Activated CD4-positive, alpha-beta T cell treated with anti-CD3 and anti-CD28 coated beads, Interleukin-10, Interleukin-2, amounts not matched to agents 100 ng/mL and 50 ng/mL, durations not matched to agents 16 hours and 8 hours (primary cell): ENCODE measurements around the gene CREB3.

ENCODE experiments used
- DNase-seq: peaks from one replicate; pipeline ENCODE4 v3.0.0-alpha.2; 2020

Gene CREB3

GRCh38 chr9:35728041-35728971, 4.2 kb upstream of the CREB3 start:
- DNase-seq = peak; percentile 82

GRCh38 chr9:35729101-35729500, 3.4 kb upstream of the CREB3 start:
- no peak for DNase-seq

DNA sequence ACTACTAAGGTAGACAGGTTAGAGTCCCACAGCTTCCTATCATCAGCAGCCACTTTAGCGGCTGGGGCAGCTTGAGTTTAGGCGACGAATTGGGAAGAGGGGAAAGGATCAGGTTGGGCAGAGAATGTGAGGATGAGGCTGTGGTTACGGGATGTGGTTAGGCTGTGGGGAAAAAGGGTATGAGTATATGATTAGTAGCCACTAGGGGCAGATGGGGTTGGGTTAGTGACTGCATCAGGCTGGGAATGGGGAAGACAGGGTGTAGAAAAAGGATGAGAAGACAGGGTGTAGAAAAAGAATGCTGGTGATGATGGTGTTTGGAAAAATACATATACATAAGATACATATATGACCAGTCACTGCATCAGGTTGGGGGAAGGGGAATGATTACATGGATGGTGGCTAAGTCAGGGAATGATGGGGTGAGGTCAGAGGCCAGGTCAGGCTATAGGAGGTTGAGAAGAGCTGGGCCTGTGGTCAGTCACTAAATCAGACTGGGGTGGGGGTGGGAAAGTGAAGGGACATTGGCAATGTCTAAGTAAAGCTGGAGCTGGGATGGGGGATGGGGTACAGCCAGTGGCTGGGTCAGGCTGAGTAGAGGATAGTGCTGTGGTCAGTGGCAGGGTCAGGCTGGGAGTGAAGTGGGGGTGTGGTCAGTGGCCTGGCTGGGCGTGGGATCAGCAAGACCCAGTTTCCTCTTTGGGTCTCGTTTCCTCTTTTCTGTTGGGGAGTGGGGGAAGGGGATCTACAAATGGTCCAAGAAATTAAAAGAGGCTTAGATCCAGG, 2.6 kb upstream of the CREB3 start:
- peak; percentile 65 for DNase-seq

GRCh38 chr9:35730486-35730854, 2.0 kb upstream of the CREB3 start:
- DNase-seq = no peak

DNA sequence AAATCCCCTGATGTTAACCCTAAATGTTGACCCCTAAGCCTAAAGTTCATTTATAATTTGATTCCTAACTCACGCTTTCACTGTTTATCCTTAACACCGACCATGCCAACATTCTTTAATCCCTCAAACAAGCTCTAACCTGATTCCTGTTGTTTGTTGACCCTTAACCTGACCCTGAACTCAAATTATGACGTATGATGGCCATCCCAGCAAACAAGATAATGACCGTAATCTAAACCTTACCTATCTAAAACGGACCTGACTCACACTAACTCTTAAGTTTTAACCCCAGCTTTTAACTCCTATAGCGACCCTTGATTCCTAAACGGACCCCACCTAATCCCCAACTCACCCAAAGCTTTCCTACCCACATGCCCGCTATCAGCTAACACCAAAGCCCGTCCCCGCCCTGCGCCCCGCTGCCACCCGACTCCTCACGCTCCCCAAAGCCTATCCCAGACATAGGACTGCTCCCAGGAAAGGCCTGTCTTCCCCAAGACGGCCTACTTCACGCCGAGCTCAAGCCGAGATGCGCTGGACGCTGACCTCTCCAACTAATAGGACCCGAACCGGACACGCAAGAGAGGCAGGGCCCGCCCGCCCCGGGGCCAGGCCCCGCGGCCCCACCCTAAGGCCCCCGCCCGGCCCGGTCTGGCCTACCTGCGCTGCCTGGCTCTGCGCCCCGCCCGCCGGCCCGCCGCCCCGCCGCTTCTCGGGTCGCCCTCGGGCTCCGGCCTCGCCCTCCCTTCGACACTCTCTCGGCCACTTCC, 866 bp upstream of the CREB3 start:
- DNase-seq = no peak

- peak; percentile 41 for DNase-seq
These were observed 505 bp downstream of the CREB3 start for GRCh38 chr9:35732800-35733541.

- no peak for DNase-seq
These were observed 1.6 kb downstream of the CREB3 start for GRCh38 chr9:35734096-35734495.

GRCh38 chr9:35736201-35736633, 3.8 kb downstream of the CREB3 start:
- peak; percentile 83 for DNase-seq

GRCh38 chr9:35737143-35737542, 4.7 kb downstream of the CREB3 start:
- no peak for DNase-seq

DNA sequence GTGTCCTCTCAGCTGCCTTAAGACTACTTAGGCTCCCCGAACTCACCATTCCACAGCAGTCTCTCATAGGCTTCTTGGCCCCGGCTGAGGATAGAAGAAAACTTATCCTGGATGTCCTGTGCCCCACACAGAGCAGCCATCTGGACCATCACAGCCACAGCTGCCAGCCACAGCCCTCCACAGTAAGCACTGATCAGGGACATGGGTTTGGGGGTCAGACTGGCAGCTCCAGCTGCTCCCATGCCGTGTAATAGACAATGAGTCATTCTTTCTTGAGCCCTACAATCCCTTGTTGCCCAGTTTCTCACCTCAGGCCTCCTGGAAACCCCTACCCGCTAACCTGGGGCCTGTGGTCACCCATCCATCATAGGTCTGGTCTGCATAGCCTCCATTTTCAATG, 5.7 kb downstream of the CREB3 start:
- DNase-seq = no peak

GRCh38 chr9:35738924-35739323, 6.5 kb downstream of the CREB3 start:
- no peak for DNase-seq

DNA sequence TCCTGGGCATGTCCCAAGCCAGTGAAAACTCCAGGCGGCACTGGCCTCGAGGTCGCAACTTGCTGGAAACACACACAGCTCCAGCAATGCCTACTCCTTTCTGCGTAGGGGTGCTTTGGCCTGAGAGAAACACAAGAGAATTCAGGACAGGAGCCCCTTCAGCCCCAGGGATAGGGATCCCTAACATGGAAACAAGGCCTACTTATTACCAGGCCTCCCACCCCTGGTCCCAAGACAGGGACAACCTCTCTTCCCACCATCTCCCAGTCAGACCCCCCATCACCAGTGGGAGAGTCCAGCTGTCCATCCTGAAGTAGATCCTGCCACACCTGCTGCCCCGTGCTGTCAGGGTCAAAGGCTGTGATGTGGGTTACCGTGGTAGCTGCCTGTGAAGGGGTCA, 7.8 kb downstream of the CREB3 start:
- DNase-seq = no peak

- no peak for DNase-seq
These were observed 9.3 kb downstream of the CREB3 start for GRCh38 chr9:35741740-35742139.

DNA sequence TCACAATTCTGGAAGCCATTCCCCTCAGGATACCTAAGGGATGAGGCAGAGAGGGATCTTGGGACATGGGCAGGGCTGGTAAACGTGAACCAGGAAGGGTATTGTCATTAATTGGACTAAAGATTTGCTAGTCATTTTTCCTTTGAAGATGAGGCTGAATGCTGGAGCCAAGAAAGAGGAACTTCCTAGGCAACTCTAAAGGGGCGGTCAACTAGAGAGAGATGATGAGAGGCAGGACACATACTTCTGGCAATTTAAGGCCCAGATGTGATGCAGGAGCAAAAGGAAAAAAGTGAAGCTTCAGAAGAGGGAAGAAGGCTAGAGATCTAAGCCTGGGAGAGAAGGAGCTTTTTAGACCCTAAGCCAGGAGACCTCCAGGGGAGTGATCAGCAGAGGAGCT, 11.0 kb downstream of the CREB3 start:
- DNase-seq = no peak

GRCh38 chr9:35743880-35744518, 11.5 kb downstream of the CREB3 start:
- no peak for DNase-seq

DNA sequence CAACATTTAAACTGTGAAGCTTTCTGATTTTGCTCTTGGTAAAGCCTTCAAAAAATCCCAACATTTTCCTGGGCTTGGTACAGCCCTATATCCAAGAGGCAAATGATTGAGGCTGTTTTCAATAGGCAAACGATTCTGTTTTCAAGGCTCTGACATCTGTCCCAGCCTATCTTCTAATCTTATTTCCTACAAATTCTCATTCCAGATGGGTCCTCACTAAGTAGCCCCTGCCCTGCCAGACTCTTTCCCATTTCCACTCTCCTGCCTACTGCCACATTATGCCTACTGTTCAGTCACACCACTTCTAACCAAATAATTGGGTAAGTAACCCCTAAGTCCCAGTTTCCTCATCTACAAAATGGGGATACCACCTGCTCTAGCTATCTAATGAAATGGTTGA, 13.1 kb downstream of the CREB3 start:
- DNase-seq = no peak

- DNase-seq = no peak
These were observed 14.1 kb downstream of the CREB3 start for GRCh38 chr9:35746583-35746982.

DNA sequence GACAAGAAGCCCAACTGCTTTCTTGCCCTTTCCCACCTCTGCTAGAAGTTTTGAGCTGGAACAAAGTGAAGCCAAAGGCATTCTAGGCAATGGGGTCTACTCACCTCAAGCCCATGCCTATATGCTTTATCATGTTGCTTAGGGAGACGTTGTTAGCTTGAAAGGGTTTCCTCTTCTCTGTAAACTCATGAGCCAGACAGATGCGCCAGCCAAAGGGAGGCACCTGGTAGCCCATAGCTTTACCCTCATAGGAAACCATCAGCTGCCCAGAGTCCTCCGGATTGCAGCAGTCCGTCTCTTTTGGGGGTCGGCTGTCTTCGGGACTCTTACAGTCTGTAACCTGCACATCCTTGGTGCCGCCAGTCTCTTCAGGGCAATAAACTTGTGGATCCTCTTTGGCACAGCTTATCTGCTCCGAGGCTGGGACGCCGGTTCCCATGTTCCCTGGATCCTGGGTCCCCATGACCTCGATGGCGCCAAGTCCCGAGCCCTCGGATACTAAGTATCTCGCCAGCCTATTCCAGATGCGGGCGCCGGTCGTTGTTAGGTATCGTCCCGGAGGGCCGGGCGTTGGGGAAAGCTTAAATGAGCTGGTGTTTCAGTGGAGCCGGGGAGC, 15.9 kb downstream of the CREB3 start:
- DNase-seq = no peak

- DNase-seq = peak; percentile 81
These were observed 16.5 kb downstream of the CREB3 start, which contains the start of the genes GBA2 and RGP1 for GRCh38 chr9:35748858-35749514. Gene GBA2 (minus strand): TSS chr9:35749228. CDS start chr9:35748704, 524 bp downstream. Gene RGP1 (plus strand): TSS chr9:35749287. CDS start chr9:35749756, 469 bp downstream.

GRCh38 chr9:35749515-35750255, 17.2 kb downstream of the CREB3 start:
- DNase-seq = peak; percentile 58
